IMR-90 (cell line): ENCODE measurements around the gene ACSS1. TPM values are rescaled to one million over a fixed set of nuclear protein-coding genes. Genes with fewer than 3 reads are reported as not detected.
A peak's percentile ranks its signal among the peaks of the same experiment; 100 is the strongest.

ENCODE experiments used
- ATAC-seq: fragments of 200-7000 bp; cut with Tn5 transposase; 2 replicates; pipeline ENCODE4 v1.9.1; 2020; ENCODE audit warnings: low read depth, mild to moderate bottlenecking, moderate library complexity
- BruUV-seq: library from RNA; stranded (reverse); fragments of 400-500 nt; replicated peaks from 2 replicates; lab custom pipeline; 2021; lab: Mats Ljungman, UMichigan
- CTCF ChIA-PET: fragments of 300-600 bp; formaldehyde crosslinking; extraction: SDS; loops from one replicate; lab custom pipeline; 2021; ENCODE audit warnings: antibody characterized with exemption; lab: Yijun Ruan, JAX
- POLR2A ChIA-PET: fragments of 300-600 bp; sonication (Branson Sonifier 250); formaldehyde crosslinking; loops from one replicate; lab custom pipeline; 2022; ENCODE audit warnings: antibody characterized with exemption; ENCODE audit not compliant: unreplicated experiment; lab: Charles Lee
- DNase-seq: peaks from one replicate; pipeline ENCODE4 v3.0.0; 2013
- H2AFZ ChIP-seq: replicated peaks from 2 replicates; pipeline ENCODE3; 2013; ENCODE audit warnings: low read length, mild to moderate bottlenecking; ENCODE audit not compliant: poor library complexity
- H2AK5ac ChIP-seq: 2 replicates; pipeline ENCODE4 v1.6.1; 2013; ENCODE audit warnings: low read depth, low read length, inconsistent platforms
- H2AK9ac ChIP-seq: replicated peaks from 2 replicates; pipeline ENCODE3; 2013; ENCODE audit warnings: mild to moderate bottlenecking, low read depth, low read length, moderate library complexity; ENCODE audit not compliant: poor library complexity
- H2BK120ac ChIP-seq: 2 replicates; pipeline ENCODE4 v1.6.1; 2013; ENCODE audit warnings: low read depth, low read length, inconsistent platforms
- H2BK15ac ChIP-seq: 3 replicates; pipeline ENCODE4 v1.6.1; 2013; ENCODE audit warnings: low read depth, low read length, inconsistent platforms
- H2BK20ac ChIP-seq: 2 replicates; pipeline ENCODE4 v1.6.1; 2013; ENCODE audit warnings: low read depth, mild to moderate bottlenecking, inconsistent platforms, low read length, moderate library complexity
- H2BK5ac ChIP-seq: 2 replicates; pipeline ENCODE4 v1.6.1; 2013; ENCODE audit warnings: mild to moderate bottlenecking, low read depth, low read length, inconsistent platforms; ENCODE audit not compliant: poor library complexity, severe bottlenecking
- H3K14ac ChIP-seq: replicated peaks from 2 replicates; pipeline ENCODE4 v1.6.1; 2013; ENCODE audit warnings: low read depth, low read length, inconsistent platforms
- H3K18ac ChIP-seq: 2 replicates; pipeline ENCODE4 v1.6.1; 2013; ENCODE audit warnings: low read depth, low read length, control low read depth
- H3K23ac ChIP-seq: 2 replicates; pipeline ENCODE4 v1.6.1; 2013; ENCODE audit warnings: low read depth, low read length, inconsistent platforms
- H3K27ac ChIP-seq: 2 replicates; pipeline ENCODE4 v1.5.1; 2013; ENCODE audit warnings: mild to moderate bottlenecking, control low read depth, low read length; ENCODE audit not compliant: insufficient read depth
- H3K27me3 ChIP-seq: 2 replicates; pipeline ENCODE4 v1.6.1; 2013; ENCODE audit warnings: low read length; ENCODE audit not compliant: control insufficient read depth, insufficient read depth
- H3K36me3 ChIP-seq: 2 replicates; pipeline ENCODE4 v1.6.1; 2013; ENCODE audit warnings: low read length, mixed read lengths; ENCODE audit not compliant: control insufficient read depth, insufficient read depth
- H3K4ac ChIP-seq: 2 replicates; pipeline ENCODE4 v1.6.1; 2013; ENCODE audit warnings: low read depth, low read length, inconsistent platforms
- H3K4me1 ChIP-seq: 2 replicates; pipeline ENCODE4 v1.6.1; 2013; ENCODE audit warnings: low read length, mixed read lengths; ENCODE audit not compliant: control insufficient read depth, insufficient read depth
- H3K4me2 ChIP-seq: 2 replicates; pipeline ENCODE4 v1.6.1; 2013; ENCODE audit warnings: low read depth, mild to moderate bottlenecking, control low read depth, low read length, moderate library complexity
- H3K4me3 ChIP-seq: 2 replicates; pipeline ENCODE4 v1.5.1; 2013; ENCODE audit warnings: low read depth, mild to moderate bottlenecking, control low read depth, low read length, moderate library complexity; ENCODE audit not compliant: insufficient read depth
- H3K56ac ChIP-seq: 2 replicates; pipeline ENCODE4 v1.6.1; 2013; ENCODE audit warnings: low read length, inconsistent platforms; ENCODE audit not compliant: insufficient read depth; ENCODE audit errors: extremely low read depth
- H3K79me1 ChIP-seq, 2 experiments: 2 replicates each; pipeline ENCODE4 v1.6.1; 2013; ENCODE audit warnings: low read length in 2 of 2, inconsistent platforms in 1 of 2, low read depth in 1 of 2
- H3K9ac ChIP-seq: 2 replicates; pipeline ENCODE4 v1.6.1; 2013; ENCODE audit warnings: low read depth, low read length, control low read depth
- H3K9me1 ChIP-seq: 2 replicates; pipeline ENCODE4 v1.6.1; 2013; ENCODE audit warnings: low read length, inconsistent platforms; ENCODE audit not compliant: insufficient read depth
- H3K9me3 ChIP-seq: 2 replicates; pipeline ENCODE4 v1.6.1; 2013; ENCODE audit warnings: low read length; ENCODE audit not compliant: control insufficient read depth, insufficient read depth
- H4K20me1 ChIP-seq: 2 replicates; pipeline ENCODE4 v1.6.1; 2013; ENCODE audit warnings: low read length, inconsistent platforms; ENCODE audit not compliant: insufficient read depth
- H4K5ac ChIP-seq: 2 replicates; pipeline ENCODE4 v1.6.1; 2013; ENCODE audit warnings: mild to moderate bottlenecking, low read depth, low read length, control low read depth
- H4K8ac ChIP-seq, 2 experiments: 2 replicates each; pipeline ENCODE4 v1.6.1; 2013; ENCODE audit warnings: low read depth in 2 of 2, low read length in 2 of 2, control low read depth in 1 of 2, inconsistent platforms in 1 of 2
- H4K91ac ChIP-seq: 2 replicates; pipeline ENCODE4 v1.6.1; 2013; ENCODE audit warnings: low read depth, low read length, inconsistent platforms; ENCODE audit not compliant: insufficient read depth
- BHLHE40 ChIP-seq: fragments of 150-350 bp; IDR thresholded peaks from 2 replicates; pipeline ENCODE4 v1.6.1; 2016; ENCODE audit warnings: mild to moderate bottlenecking, low read depth, low read length
- CEBPB ChIP-seq: IDR thresholded peaks from 2 replicates; pipeline ENCODE4 v1.6.1; 2012; ENCODE audit warnings: low read depth, low read length, improper control_type of control experiment
- CHD1 ChIP-seq: IDR thresholded peaks from 2 replicates; pipeline ENCODE4 v1.6.1; 2012; ENCODE audit warnings: low read depth, low read length, improper control_type of control experiment
- FOS ChIP-seq: fragments of 150-350 bp; IDR thresholded peaks from 2 replicates; pipeline ENCODE4 v1.6.1; 2016; ENCODE audit warnings: low read depth, low read length
- MAFK ChIP-seq: IDR thresholded peaks from 2 replicates; pipeline ENCODE4 v1.6.1; 2012; ENCODE audit warnings: low read depth, low read length, improper control_type of control experiment
- MAZ ChIP-seq: IDR thresholded peaks from 2 replicates; pipeline ENCODE4 v1.6.1; 2012; ENCODE audit warnings: low read depth, mild to moderate bottlenecking, low read length, improper control_type of control experiment, moderate library complexity, borderline replicate concordance
- MXI1 ChIP-seq: IDR thresholded peaks from 2 replicates; pipeline ENCODE4 v1.6.1; 2012; ENCODE audit warnings: low read depth, mild to moderate bottlenecking, low read length, moderate library complexity, borderline replicate concordance
- NFE2L2 ChIP-seq: fragments of 150-350 bp; IDR thresholded peaks from 2 replicates; pipeline ENCODE4 v1.6.1; 2016; ENCODE audit warnings: low read depth, mild to moderate bottlenecking, low read length
- POLR2A ChIP-seq: IDR thresholded peaks from 2 replicates; pipeline ENCODE4 v1.6.1; 2012; ENCODE audit warnings: mild to moderate bottlenecking, low read depth, low read length
- RAD21 ChIP-seq: IDR thresholded peaks from 2 replicates; pipeline ENCODE4 v1.6.1; 2012; ENCODE audit warnings: low read length, improper control_type of control experiment
- RCOR1 ChIP-seq: IDR thresholded peaks from 2 replicates; pipeline ENCODE4 v1.6.1; 2012; ENCODE audit warnings: mild to moderate bottlenecking, low read length, improper control_type of control experiment; ENCODE audit not compliant: insufficient replicate concordance
- RFX5 ChIP-seq: IDR thresholded peaks from 2 replicates; pipeline ENCODE4 v1.8.0; 2012; ENCODE audit warnings: low read depth, mild to moderate bottlenecking, low read length, moderate library complexity
- USF2 ChIP-seq: fragments of 150-350 bp; IDR thresholded peaks from 2 replicates; pipeline ENCODE4 v1.6.1; 2017; ENCODE audit warnings: mild to moderate bottlenecking, antibody characterized with exemption, low read length, low read depth
- WGBS, 2 experiments: methylation state at CpG; one replicate each; pipeline versions ENCODE4 v1.1.5 to v1.1.7; 2013; ENCODE audit warnings: missing lambda C conversion rate in 2 of 2; ENCODE audit not compliant: insufficient read length in 1 of 2; ENCODE audit errors: extremely low coverage in 2 of 2; 5-methylcytosine and 5-hydroxymethylcytosine counted together
- dilution Hi-C: fragments of 300-500 bp; cut with HindIII; formaldehyde crosslinking; loops from one replicate; pipeline ENCODE4 v1.14.3; 2018; ENCODE audit warnings: low sequenced_read_pairs; ENCODE audit not compliant: unreplicated experiment
- in situ Hi-C: fragments of 300-500 bp; cut with MboI; formaldehyde crosslinking; loops from 3 replicates; pipeline ENCODE4 v1.14.3; 2019; ENCODE audit warnings: low sequenced_read_pairs, inconsistent platforms, mixed read lengths
- intact Hi-C: fragments of 100-400 bp; cut with micrococcal nuclease; formaldehyde crosslinking; loops from 2 replicates; pipeline ENCODE4 v1.10.0; 2022
- polyA plus RNA-seq, 3 experiments: library from polyadenylated mRNA; depleted of rRNA; stranded (reverse); fragments of >200 nt; gene quantifications; 2 replicates each; pipeline ENCODE4 v1.2.3, GENCODE V29; 2012; ENCODE audit warnings: low replicate concordance in 1 of 3
- total RNA-seq: library from RNA; depleted of rRNA; stranded (reverse); fragments of >200 nt; gene quantifications from 2 replicates; pipeline ENCODE4 v1.2.3, GENCODE V29; 2012
- TF ChIP-seq, protein P1 (sequence below): conservative IDR thresholded peaks from 2 replicates; pipeline ENCODE4 v1.5.1; 2012; ENCODE audit warnings: mild to moderate bottlenecking, low read depth, low read length, improper control_type of control experiment
- TF ChIP-seq, protein P2 (sequence below): fragments of 150-350 bp; IDR thresholded peaks from 2 replicates; pipeline ENCODE4 v1.6.1; 2016; ENCODE audit warnings: low read depth, mild to moderate bottlenecking, low read length, moderate library complexity, borderline replicate concordance

Gene ACSS1
- total and polyA plus RNA-seq, 2 of the 4 experiments (the other 2 are of a cell fraction): 0.72 to 1.2 TPM

GRCh38 chr20:25055711-25056495 is 2.0 kb downstream of the ACSS1 start:
- Histone ChIP-seq H2AK9ac (no peak overlapping the region), H2AK5ac (no peak overlapping the region), H2BK20ac (no peak overlapping the region), H4K20me1 (peaks cover 7% of the 10 kb centered on the region; the same call in 1 of the 2 replicates), H3K36me3 (no peaks in the 10 kb centered on the region), H3K23ac (no peak overlapping the region; the same call in 1 of the 2 replicates), H3K14ac (no peak overlapping the region), H3K18ac (no peak overlapping the region), H4K8ac (no peak overlapping the region), H3K9ac (no peak overlapping the region), H3K4me1 (peaks cover 10% of the 10 kb centered on the region; the same call in 1 of the 2 replicates), H3K79me1 (no peaks in the 10 kb centered on the region), H2AFZ (no peak overlapping the region), H3K27ac (no peak overlapping the region), H4K5ac (no peak overlapping the region), H3K9me3 (no peaks in the 10 kb centered on the region), H3K27me3 (peaks cover 32% of the 10 kb centered on the region; the same call in 1 of the 2 replicates), H3K4ac (no peak overlapping the region), H2BK15ac (no peak overlapping the region), H3K4me3 (no peak overlapping the region), H2BK5ac (no peak overlapping the region), H3K4me2 (no peak overlapping the region), H3K9me1 (0 out of 2 replicates have a peak, but pooled peaks cover 2% of the 10 kb centered on the region), H4K91ac (no peak overlapping the region), H3K56ac (no peak overlapping the region), H2BK120ac (no peak overlapping the region)
- in situ Hi-C loops (no loop called here), intact Hi-C loops (no loop called here), dilution Hi-C loops (no loop called here)
- no peak for ATAC-seq
- WGBS, 2 experiments: no CpG with 5 or more reads among the region's 8 CpGs
- DNase-seq: peak; percentile 4
- BruUV-seq: no TSS peak
- POLR2A ChIA-PET: no interaction called here
- CTCF ChIA-PET: no interaction called here
- TF ChIP-seq MAZ (no peak), RAD21 (no peak), MAFK (no peak), RCOR1 (no peak), USF2 (no peak), CEBPB (no peak), CHD1 (no peak), MXI1 (no peak), BHLHE40 (no peak), NFE2L2 (no peak), RFX5 (no peak), FOS (no peak), POLR2A (no peak)
- TF ChIP-seq, protein P1, sequence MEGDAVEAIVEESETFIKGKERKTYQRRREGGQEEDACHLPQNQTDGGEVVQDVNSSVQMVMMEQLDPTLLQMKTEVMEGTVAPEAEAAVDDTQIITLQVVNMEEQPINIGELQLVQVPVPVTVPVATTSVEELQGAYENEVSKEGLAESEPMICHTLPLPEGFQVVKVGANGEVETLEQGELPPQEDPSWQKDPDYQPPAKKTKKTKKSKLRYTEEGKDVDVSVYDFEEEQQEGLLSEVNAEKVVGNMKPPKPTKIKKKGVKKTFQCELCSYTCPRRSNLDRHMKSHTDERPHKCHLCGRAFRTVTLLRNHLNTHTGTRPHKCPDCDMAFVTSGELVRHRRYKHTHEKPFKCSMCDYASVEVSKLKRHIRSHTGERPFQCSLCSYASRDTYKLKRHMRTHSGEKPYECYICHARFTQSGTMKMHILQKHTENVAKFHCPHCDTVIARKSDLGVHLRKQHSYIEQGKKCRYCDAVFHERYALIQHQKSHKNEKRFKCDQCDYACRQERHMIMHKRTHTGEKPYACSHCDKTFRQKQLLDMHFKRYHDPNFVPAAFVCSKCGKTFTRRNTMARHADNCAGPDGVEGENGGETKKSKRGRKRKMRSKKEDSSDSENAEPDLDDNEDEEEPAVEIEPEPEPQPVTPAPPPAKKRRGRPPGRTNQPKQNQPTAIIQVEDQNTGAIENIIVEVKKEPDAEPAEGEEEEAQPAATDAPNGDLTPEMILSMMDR: no peak
- TF ChIP-seq, protein P2, sequence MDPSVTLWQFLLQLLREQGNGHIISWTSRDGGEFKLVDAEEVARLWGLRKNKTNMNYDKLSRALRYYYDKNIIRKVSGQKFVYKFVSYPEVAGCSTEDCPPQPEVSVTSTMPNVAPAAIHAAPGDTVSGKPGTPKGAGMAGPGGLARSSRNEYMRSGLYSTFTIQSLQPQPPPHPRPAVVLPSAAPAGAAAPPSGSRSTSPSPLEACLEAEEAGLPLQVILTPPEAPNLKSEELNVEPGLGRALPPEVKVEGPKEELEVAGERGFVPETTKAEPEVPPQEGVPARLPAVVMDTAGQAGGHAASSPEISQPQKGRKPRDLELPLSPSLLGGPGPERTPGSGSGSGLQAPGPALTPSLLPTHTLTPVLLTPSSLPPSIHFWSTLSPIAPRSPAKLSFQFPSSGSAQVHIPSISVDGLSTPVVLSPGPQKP: no peak
